HepG2 (cell line): ENCODE data around the gene ATP6V0A1. TPM values are rescaled to one million over a fixed set of nuclear protein-coding genes. Genes with fewer than 3 reads are reported as not detected.
A peak's percentile ranks its signal among the peaks of the same experiment; 100 is the strongest.

Source experiments
- CBFB ChIP-seq: sonication (generic); formaldehyde crosslinking; IDR thresholded peaks from 2 replicates; pipeline ENCODE4 v1.4.0; 2020; ENCODE audit warnings: missing genetic modification reagents
- DNMT3B ChIP-seq: conservative IDR thresholded peaks from 2 replicates; pipeline ENCODE4 v1.6.1; 2016; ENCODE audit warnings: missing biosample characterization, control low read depth
- FOXC1 ChIP-seq: sonication (generic); formaldehyde crosslinking; IDR thresholded peaks from 2 replicates; pipeline ENCODE4 v1.8.0; 2022; ENCODE audit warnings: mild to moderate bottlenecking, missing genetic modification reagents, borderline replicate concordance
- HDAC1 ChIP-seq: sonication (generic); formaldehyde crosslinking; IDR thresholded peaks from 2 replicates; pipeline ENCODE4 v1.5.1; 2020; ENCODE audit warnings: mild to moderate bottlenecking, missing genetic modification reagents
- HMG20A ChIP-seq: IDR thresholded peaks from 2 replicates; pipeline ENCODE4 v1.6.1; 2016; ENCODE audit warnings: borderline replicate concordance
- HOXA9 ChIP-seq: sonication (generic); formaldehyde crosslinking; IDR thresholded peaks from 2 replicates; pipeline ENCODE4 v1.8.1; 2022; ENCODE audit warnings: missing genetic modification reagents, mild to moderate bottlenecking, moderate library complexity, borderline replicate concordance
- MAFF ChIP-seq: IDR thresholded peaks from 2 replicates; pipeline ENCODE4 v1.6.1; 2011; ENCODE audit warnings: low read depth, low read length, improper control_type of control experiment
- NFE2 ChIP-seq: sonication (generic); formaldehyde crosslinking; IDR thresholded peaks from 2 replicates; pipeline ENCODE4 v1.4.0; 2020; ENCODE audit warnings: missing genetic modification reagents
- NR2F6 ChIP-seq, 2 experiments: IDR thresholded peaks; 2 replicates each; pipeline ENCODE4 v1.6.1; 2016; ENCODE audit warnings: antibody characterized with exemption in 1 of 2, mild to moderate bottlenecking in 1 of 2
- PHF21A ChIP-seq: sonication (generic); formaldehyde crosslinking; IDR thresholded peaks from 2 replicates; pipeline ENCODE4 v1.5.0; 2020; ENCODE audit warnings: mild to moderate bottlenecking, missing genetic modification reagents
- PRDM4 ChIP-seq: sonication (generic); formaldehyde crosslinking; IDR thresholded peaks from 2 replicates; pipeline ENCODE4 v1.9.0; 2021; ENCODE audit warnings: missing genetic modification reagents, borderline replicate concordance
- RXRB ChIP-seq: IDR thresholded peaks from 2 replicates; pipeline ENCODE4 v1.6.1; 2016; ENCODE audit warnings: borderline replicate concordance, missing genetic modification reagents, missing compliant biosample characterization
- TCF12 ChIP-seq, 2 experiments: fragments of 450-650 bp in 1 of 2; sonication (generic) in 1 of 2; formaldehyde crosslinking in 1 of 2; IDR thresholded peaks; 2 replicates each; pipeline versions ENCODE4 v1.6.1 to v1.8.0; 2017 to 2022; ENCODE audit warnings: antibody characterized with exemption in 1 of 2, mild to moderate bottlenecking in 1 of 2, missing genetic modification reagents in 1 of 2, moderate library complexity in 1 of 2
- YEATS2 ChIP-seq: sonication (generic); formaldehyde crosslinking; IDR thresholded peaks from 2 replicates; pipeline ENCODE4 v1.4.0; 2020; ENCODE audit warnings: missing genetic modification reagents, borderline replicate concordance
- ZC3H13 ChIP-seq: sonication (generic); formaldehyde crosslinking; IDR thresholded peaks from 2 replicates; pipeline ENCODE4 v1.8.1; 2023; ENCODE audit warnings: mild to moderate bottlenecking, missing genetic modification reagents, moderate library complexity
- ZFP41 ChIP-seq: sonication (generic); formaldehyde crosslinking; IDR thresholded peaks from 2 replicates; pipeline ENCODE4 v1.4.0; 2020; ENCODE audit warnings: mild to moderate bottlenecking, missing genetic modification reagents, borderline replicate concordance
- ZHX1 ChIP-seq: sonication (generic); formaldehyde crosslinking; IDR thresholded peaks from 2 replicates; pipeline ENCODE4 v1.8.1; 2022; ENCODE audit warnings: low read depth, mild to moderate bottlenecking, missing genetic modification reagents
- ZNF281 ChIP-seq: sonication (generic); formaldehyde crosslinking; IDR thresholded peaks from 2 replicates; pipeline ENCODE4 v1.4.0; 2020; ENCODE audit warnings: missing genetic modification reagents, borderline replicate concordance
- ZNF333 ChIP-seq: sonication (generic); formaldehyde crosslinking; IDR thresholded peaks from 2 replicates; pipeline ENCODE4 v1.4.0; 2020; ENCODE audit warnings: mild to moderate bottlenecking, missing genetic modification reagents, borderline replicate concordance
- ZNF703 ChIP-seq: sonication (generic); formaldehyde crosslinking; IDR thresholded peaks from 2 replicates; pipeline ENCODE4 v1.5.1; 2020; ENCODE audit warnings: missing genetic modification reagents, mild to moderate bottlenecking, moderate library complexity, borderline replicate concordance
- ZNF768 ChIP-seq: sonication (generic); formaldehyde crosslinking; IDR thresholded peaks from 2 replicates; pipeline ENCODE4 v1.4.0; 2020; ENCODE audit warnings: missing genetic modification reagents
- polyA plus RNA-seq, 8 experiments: library from polyadenylated mRNA; depleted of rRNA in 3 of 8; stranded (reverse) in 7 of 8; unstranded in 1 of 8; fragments of >200 nt; fragmentation: Illumina TruSeq in 4 of 8; extraction: Trizol in 4 of 8; gene quantifications; 2 replicates each; pipeline versions ENCODE4 v1.2.1 to v1.2.3, GENCODE V29; 2011 to 2016; ENCODE audit warnings: low read depth in 4 of 8, missing spikeins in 1 of 8, mixed read lengths in 1 of 8; ENCODE audit not compliant: insufficient read depth in 1 of 8
- total RNA-seq, 5 experiments: library from RNA; depleted of rRNA; stranded (reverse); fragments of >200 nt; fragmentation: Illumina TruSeq; extraction: Trizol; gene quantifications; 2 replicates each; pipeline ENCODE4 v1.2.3, GENCODE V29; 2016; ENCODE audit warnings: low read depth in 1 of 5

Gene ATP6V0A1
- total and polyA plus RNA-seq, 2 of the 13 experiments (the other 11 are each of a cell fraction or from before 2014, with no cell fraction given): 27.9 to 54.1 TPM

- TF ChIP-seq ZNF703 (CRISPR knock-in tag) (no peak), ZNF281 (CRISPR knock-in tag) (peak; percentile 44; the same call in 1 of the 2 replicates), CBFB (CRISPR knock-in tag) (peak; percentile 7; the same call in 1 of the 2 replicates), DNMT3B (CRISPR knock-in tag) (peak; percentile 83), YEATS2 (CRISPR knock-in tag) (peak; percentile 77; the same call in 1 of the 2 replicates), HDAC1 (CRISPR knock-in tag) (peak; percentile 86), HMG20A (CRISPR knock-in tag) (peak; percentile 88; the same call in 1 of the 2 replicates), RXRB (CRISPR knock-in tag) (peak; percentile 94), TCF12 (IDR thresholded peaks at IDR 0.05) (no peak), TCF12 (CRISPR knock-in tag; IDR thresholded peaks at IDR 0.05) (no peak; the same call in 1 of the 2 replicates), ZNF768 (CRISPR knock-in tag) (0 out of 2 replicates have a peak, but pooled peaks have one; percentile 3), ZC3H13 (CRISPR knock-in tag) (peak; percentile 87), MAFF (peak; percentile 25; the same call in 1 of the 2 replicates), FOXC1 (no peak), PHF21A (CRISPR knock-in tag) (peak; percentile 90), PRDM4 (CRISPR knock-in tag) (no peak), ZNF333 (CRISPR knock-in tag) (peak; percentile 21; the same call in 1 of the 2 replicates), NR2F6 (IDR thresholded peaks at IDR 0.05) (peak; percentile 80), NR2F6 (CRISPR knock-in tag; IDR thresholded peaks at IDR 0.05) (peak; percentile 90), HOXA9 (CRISPR knock-in tag) (0 out of 2 replicates have a peak, but pooled peaks have one; percentile 22), ZFP41 (CRISPR knock-in tag) (no peak), ZHX1 (CRISPR knock-in tag) (peak; percentile 86), NFE2 (CRISPR knock-in tag) (0 out of 2 replicates have a peak, but pooled peaks have one; percentile 30)
These were observed 82.6 kb downstream of the ATP6V0A1 start (continued) for GRCh38 chr17:42541041-42541833.
